HG03469 (cell line): ENCODE data around the gene BAZ1A.

Experiments
- ATAC-seq: cut with Tn5 transposase; IDR thresholded peaks from one replicate; pipeline ENCODE4 v1.9.1; 2021; ENCODE audit warnings: mild to moderate bottlenecking, moderate library complexity, moderate number of reproducible peaks; ENCODE audit not compliant: unreplicated experiment

Gene BAZ1A

DNA sequence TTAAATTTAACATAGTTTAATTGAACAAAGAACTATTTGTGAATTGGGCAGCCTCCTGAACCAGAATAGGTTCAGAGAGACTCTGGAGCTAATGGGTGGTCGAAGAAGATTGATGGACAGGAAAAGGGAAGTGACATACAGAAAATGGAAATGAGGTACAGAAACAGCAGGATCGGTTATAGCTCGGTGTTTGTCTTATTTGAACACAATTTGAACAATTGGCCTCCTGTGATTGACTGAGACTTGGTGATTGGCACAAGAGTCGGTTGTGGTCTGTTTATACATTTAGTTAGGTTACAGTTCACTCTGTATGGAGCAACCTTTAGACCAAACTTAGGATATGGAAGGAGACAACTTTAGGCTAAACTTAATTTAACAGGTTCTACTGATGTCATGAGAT is 142.4 kb downstream of the BAZ1A start:
- ATAC-seq = no peak

DNA sequence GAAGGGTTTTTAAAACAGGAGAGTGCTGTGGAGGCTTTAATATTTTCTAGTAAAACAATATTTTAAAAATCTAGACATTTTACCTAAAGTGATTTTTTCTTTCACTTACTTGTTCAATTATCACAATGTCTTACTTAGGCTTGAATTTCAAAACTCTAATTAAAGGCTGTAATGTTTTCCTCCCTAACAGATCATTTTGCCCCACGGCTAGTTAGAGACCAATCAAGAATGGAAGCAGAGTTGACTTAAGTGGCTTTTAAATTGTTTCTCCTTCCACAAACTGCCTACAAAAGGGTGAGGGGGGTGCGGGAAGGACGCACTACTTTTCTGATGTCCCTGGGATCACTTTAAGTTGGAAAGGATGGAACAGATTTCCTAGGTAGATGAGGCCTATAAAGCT is 151.3 kb downstream of the BAZ1A start:
- no peak for ATAC-seq

DNA sequence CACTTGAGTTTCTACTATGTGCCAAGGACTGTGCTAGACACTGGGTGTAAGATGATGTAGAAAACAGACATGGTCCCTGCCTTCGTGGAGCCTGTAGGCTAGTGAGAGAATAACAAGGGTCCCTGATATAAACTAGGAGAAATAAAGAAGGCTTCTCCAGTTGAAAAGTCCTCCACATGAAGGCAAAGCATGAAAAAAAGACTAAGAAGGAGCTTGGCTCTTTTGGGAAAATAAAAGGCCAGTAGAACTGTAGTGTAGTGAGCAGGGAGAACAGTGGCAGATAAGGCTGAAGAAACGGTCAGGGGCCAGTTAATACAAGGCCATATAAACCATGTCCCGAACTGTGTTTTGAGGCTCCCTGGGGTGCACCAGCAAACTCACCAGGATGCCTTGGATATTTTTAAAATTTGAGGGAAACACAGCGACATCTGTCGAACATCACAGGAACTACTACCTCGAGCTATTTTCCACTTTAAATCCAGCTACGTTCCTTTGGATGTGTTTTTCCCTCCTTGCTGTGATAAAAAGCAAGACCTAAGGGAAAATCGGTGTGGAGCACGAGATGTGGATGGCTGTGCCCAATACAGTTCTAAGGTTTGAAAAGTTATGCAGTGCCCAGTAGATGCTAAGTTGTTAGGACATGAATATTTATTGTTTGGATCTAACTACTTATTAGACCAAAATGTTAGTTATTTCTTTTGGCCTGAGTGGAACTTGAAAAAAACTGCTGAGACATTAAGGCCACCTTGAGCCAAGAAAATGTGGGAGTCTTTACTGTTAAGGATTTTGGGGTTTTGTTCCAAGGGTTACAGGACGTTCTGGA is 152.2 kb downstream of the BAZ1A start:
- ATAC-seq = no peak

DNA sequence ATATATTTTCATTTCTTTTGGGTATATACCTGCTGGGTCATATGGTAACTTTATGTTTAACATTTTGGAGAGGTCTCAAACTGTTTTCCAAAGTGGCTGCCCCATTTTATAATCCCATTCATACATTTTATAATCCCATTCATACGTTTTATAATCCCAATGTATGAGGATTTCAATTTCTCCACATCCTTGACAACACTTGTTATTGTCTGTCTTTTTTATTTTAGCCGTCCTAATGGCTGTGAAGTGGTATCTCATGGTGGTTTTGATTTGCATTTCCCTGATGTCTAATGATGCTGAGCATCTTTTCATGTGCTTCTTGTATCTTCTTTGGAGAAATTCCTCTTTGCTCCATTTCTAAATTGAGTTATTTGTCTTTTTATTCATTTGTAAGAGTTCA is 154.0 kb downstream of the BAZ1A start:
- ATAC-seq = no peak

DNA sequence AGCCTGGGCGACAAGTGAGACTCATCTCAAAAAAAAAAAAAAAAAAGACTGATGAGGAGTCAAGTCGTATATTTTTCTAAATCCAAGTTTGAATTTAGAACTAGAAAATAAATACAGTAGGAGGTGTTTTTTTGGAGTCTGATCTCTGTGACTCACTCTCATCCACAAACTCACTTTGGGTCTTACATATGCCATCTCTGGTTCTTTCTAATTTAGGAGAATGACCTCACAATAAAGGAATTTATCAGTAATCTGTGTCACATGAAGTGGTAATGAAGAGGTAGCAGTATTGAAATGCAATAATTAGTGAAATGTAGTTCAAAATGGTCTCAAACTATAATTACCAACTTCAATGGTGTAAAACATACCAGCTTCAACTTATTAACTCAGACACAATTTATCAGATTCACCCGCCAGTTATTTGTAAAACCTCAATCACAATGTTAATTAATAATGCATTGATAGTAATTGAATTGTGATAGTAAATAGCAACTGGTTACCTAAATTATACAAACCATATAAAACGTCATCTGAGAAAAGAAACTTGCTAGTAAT is 156.3 kb downstream of the BAZ1A start:
- no peak for ATAC-seq

DNA sequence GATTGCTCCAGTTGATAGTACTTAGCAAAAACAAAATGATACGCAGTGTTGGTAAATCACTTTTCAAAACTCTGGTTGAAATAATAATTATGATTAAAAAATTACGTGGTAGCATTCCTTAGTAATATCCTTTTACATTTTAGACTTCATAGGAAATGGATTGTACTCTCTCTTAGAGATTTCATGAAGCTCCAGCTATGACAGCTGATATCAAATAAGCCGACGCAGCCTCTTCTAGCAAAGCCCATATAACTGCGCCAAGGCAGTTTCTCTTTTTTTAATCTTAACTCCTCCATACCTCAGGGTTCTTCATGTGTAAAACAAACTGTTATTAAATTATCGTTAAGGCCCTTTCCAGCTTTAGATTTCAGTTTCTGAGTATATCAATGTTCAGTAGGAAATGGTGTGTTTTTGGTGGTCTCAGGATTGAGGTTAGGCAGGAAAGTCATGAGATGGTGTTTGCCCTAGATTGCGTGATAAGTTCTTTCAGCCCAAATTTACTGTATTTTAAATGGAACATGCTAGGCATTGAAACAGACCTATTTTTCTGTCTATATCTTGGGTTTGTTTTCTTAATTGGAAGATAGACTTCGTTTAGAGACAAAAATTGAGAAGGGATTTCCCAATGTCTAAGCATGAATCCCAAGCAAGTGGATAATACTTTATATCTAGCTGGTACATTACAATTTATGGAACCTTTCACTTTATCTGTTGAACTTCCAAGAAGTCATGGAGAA is 159.9 kb downstream of the BAZ1A start:
- no peak for ATAC-seq

DNA sequence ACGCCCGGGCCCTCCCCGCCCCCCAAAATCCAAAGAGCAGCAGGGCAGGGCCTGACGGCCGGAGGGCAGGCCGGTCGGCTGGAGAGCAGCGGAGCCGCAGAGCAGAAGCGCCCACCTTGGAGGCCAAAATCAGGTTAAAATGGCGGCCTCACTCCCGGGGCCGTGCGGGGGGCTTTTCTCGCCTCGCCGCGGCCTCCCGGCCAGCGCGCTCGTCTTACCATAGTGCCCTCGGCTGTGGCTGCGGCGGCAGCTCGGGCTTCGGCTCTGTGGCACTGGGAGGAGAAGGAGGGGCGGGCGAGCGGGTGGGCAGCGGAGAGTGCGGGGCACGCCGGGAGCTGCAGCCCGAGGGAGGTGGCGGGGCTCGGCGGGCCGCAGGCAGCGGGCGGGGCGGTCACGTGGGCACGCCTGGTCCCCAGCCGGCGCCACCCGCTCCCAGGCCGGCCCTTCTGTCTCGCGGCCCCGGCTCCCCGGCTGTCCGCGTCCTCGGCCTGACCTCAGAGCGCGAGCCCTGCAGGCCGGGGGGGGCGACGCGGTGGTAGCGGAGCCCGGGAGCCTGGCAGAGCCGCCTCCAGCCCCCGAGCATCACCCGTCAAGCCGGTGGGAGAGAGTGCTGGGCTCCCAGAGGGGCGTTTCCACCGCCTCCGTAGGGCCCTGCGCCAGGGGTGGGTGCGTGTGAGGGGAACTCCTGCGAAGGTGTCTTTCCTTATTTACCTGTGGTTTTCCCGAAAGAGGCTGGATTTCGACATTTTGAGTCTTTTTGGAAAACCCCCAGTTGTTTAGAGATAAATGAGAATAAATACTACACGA is 160.6 kb downstream of the BAZ1A start, which contains the start of gene CFL2:
Gene CFL2 (minus strand): TSS at position 274 of the 807 bp plus-strand sequence. CDS start 53 bp downstream, at position 221.
- ATAC-seq = peak; percentile 41

DNA sequence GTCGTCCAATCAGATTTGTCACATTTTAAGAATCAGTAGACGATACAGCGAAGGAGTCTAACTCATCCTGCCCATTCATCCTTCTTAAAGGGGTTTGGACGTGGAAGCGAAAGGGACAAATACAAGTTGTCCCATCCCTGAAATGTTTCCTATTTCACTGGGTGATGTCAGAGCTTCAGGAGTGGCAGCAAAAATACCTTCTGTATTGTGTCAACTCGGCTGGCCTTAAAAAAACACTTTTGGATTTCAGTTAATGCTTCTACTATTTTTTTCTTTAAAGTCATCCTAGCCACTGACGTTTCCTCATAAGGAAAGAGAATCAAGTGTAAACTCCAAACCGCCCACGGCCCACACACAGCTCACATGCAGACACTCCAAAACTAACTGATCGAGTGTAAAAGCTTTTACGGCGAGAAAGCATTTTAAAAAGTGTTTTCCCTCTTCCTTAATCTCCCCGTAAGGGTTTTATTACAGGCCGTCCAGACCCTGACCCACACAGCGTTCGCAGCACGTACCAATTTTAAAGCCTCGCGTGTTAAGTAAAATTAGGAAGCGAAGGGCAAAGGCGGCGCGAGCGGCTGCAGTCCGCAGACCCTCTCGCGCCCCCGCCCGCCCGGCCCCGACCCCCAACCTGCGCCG is 161.4 kb downstream of the BAZ1A start:
- no peak for ATAC-seq

DNA sequence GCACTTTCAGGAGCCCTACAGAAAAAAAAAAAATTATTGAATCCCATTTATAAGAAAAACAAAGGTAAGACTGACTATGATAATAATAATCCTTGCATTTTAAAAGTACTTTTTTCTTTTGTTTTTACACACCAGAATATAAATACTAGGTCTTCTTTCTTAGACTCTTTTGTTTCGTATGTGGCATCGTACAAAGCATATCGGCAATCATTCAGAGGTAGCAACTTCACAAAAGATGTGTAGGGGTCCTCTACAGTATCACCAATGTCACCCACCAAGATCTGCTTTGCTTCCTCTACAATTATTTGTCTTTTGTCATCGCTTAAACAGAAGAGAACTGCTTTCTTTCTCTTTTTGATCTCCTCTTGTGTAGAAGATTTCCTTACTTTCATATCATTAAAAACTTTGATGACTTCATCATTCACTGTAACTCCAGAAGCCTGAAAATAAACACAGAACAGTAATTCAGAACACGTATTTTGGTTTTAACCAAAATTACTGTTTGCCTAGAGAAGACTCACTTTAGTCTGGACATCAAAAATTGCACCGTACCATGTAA is 162.0 kb downstream of the BAZ1A start:
- ATAC-seq = no peak

DNA sequence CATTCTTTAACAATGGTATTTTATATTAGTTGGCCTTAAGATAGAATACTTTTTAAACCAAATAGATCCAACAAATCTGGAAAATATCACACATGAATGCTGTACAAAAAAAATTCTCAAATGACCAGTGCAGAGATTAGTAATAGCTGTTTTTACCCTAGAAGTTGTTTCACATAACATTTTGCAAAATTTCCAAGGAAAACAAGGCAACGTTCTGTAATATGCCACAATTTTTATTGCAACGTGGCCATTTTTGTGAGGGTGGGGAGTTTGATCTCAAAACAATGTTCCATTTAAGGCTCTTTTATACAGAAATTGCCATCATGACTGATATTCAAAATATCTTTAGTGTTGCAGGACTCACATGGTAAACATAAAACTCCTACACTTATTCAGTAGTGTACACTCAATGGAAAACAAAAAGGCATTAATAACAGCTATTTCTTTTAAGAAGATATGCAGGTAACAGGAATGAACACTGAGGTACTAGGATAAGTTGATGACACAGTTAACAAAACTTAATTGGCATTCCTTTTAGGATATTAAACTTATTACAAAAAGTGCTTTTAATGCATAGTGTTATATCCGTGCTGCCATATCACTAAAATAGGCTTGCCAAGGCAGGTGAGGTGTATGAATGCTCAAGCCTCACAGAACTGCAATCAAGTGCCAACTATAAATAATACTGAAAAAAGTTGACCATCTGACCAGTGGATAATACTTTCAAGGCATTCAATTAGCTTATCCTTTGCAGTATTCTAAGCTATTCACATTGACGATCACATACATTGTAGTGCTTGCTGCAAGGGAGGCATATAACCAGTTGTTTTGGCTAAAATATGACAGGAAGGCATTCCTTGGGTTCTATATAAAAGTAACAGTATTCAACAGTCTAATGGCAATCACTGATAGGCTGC is 163.1 kb downstream of the BAZ1A start:
- ATAC-seq = no peak

DNA sequence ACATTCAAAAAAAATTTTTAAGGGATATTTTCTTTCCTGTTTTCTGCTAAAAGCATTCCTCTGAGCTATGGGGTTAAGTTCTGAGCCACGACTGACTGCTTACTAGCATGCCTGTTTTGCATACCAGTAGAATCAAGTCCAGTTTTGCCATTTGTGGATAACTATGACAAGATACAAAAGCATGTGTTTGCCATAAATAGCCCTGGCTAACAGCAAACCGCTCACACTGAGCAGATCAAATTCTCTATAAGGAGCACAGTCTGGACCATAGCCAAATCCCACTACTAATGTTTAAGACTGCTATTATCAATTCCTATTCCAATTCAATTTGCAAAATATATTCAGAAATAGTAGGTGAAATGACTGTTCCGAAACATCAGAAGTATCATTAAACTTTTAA is 164.0 kb downstream of the BAZ1A start:
- ATAC-seq = peak; percentile 69

DNA sequence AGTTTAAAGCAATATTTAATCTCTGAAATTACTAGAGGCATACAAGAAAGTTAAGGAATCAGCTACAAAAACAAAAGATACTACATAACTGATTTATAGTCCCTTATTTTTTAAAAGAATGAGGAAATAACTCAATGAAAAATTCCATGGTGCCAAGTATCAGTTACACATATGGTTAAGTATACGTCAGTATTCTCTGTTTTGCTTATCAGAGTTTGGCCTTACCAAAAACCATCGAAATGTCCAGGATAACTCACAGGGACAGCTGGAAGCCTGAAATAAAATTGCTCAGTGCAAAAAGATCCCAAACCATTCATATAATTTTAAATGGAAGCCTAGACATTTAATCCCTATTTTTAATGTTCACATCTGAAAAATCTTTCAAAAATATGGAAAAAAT is 164.4 kb downstream of the BAZ1A start:
- no peak for ATAC-seq

DNA sequence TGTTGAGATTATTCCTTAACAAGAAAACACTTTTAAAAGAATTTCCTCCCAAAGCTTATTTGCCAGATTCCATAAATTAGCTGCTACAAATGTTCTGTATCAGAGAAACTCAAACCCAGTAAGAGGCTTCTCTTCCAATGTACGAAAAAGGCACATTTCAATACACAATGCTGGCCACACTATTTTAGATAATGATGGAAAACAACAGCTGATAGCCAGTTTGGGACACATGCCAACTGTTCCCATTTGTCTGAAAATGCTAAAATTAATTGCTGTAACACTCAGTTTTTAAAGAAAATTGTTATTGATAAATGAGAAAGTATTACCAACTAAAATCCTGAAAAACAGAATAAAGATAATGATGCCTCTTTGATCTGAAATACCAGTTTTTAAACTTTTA is 165.2 kb downstream of the BAZ1A start:
- ATAC-seq = no peak

DNA sequence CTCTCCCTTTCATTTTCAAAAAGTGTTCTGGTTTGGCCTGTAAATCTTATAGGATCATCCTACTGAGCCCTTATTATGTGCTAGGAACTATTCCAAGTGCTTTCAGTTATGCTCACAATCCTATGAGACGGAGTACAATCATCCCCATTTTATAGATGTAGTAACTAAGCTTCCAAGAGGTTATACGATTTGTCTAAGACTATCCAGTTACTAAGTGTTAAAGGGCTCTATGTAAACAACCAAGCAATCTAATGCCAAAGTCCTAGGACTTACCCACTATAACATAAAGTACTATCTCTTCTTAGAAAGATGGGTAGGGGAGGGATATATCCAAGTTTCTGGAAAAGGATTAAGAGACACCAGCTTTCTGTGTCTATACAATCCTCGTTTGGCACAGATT is 167.4 kb downstream of the BAZ1A start:
- no peak for ATAC-seq
